ENCODE results near the gene YBEY.
"Not testable (repeated sequence)": the region's sequence is repeated elsewhere in the genome, so short reads cannot be mapped to it uniquely, and the experiment has no call there.

YBEY gene

GRCh38 chr21:46285761-46286647, at the start of gene YBEY:
YBEY (plus strand) TSS chr21:46286342; CDS start chr21:46286914, 572 bp downstream.
- peak; percentile 90 for DNase-seq

GRCh38 chr21:46237474-46237873, 48.7 kb upstream of the YBEY start:
- DNase-seq: no peak

- DNase-seq: no peak
These were observed 46.3 kb upstream of the YBEY start for GRCh38 chr21:46239817-46240325.

GRCh38 chr21:46241577-46241976, 44.6 kb upstream of the YBEY start:
- DNase-seq: not testable (repeated sequence)

- no peak for DNase-seq
These were observed 42.8 kb upstream of the YBEY start for GRCh38 chr21:46243325-46243724.

- DNase-seq: no peak
These were observed 42.2 kb upstream of the YBEY start for GRCh38 chr21:46243960-46244361.

GRCh38 chr21:46244602-46245001, 41.5 kb upstream of the YBEY start:
- no peak for DNase-seq

- no peak for DNase-seq
These were observed 40.8 kb upstream of the YBEY start for GRCh38 chr21:46245213-46245915.

- DNase-seq: no peak
These were observed 39.8 kb upstream of the YBEY start for GRCh38 chr21:46246345-46246744.

GRCh38 chr21:46247699-46248421, 38.3 kb upstream of the YBEY start:
- DNase-seq: no peak

- no peak for DNase-seq
These were observed 37.7 kb upstream of the YBEY start for GRCh38 chr21:46248422-46248782.

GRCh38 chr21:46248827-46249226, 37.3 kb upstream of the YBEY start:
- DNase-seq: no peak

- DNase-seq: no peak
These were observed 35.9 kb upstream of the YBEY start for GRCh38 chr21:46250146-46250725.

- DNase-seq: no peak
These were observed 33.3 kb upstream of the YBEY start for GRCh38 chr21:46252840-46253239.

GRCh38 chr21:46253610-46254124, 32.5 kb upstream of the YBEY start:
- peak; percentile 20 for DNase-seq

GRCh38 chr21:46254208-46254975, 31.8 kb upstream of the YBEY start:
- no peak for DNase-seq

GRCh38 chr21:46255166-46255565, 31.0 kb upstream of the YBEY start:
- no peak for DNase-seq

- DNase-seq: no peak
These were observed 30.3 kb upstream of the YBEY start for GRCh38 chr21:46255758-46256337.

- DNase-seq: no peak
These were observed 29.6 kb upstream of the YBEY start for GRCh38 chr21:46256501-46256994.

- no peak for DNase-seq
These were observed 22.0 kb upstream of the YBEY start for GRCh38 chr21:46264046-46264689.

GRCh38 chr21:46264690-46265144, 21.4 kb upstream of the YBEY start:
- DNase-seq: no peak

All from CD4-positive, alpha-beta T cell treated with Interleukin-6 for 4 hours (primary cell).